OCI-LY7 (cell line): ENCODE measurements around the gene CMSS1. TPM values are rescaled to one million over a fixed set of nuclear protein-coding genes. Genes with fewer than 3 reads are reported as not detected.

Experiments used
- BruUV-seq: library from RNA; stranded (reverse); fragments of 400-500 nt; replicated peaks from 2 replicates; lab custom pipeline; 2021; lab: Mats Ljungman, UMichigan
- CTCF ChIA-PET: fragments of 300-600 bp; sonication (Branson Sonifier 250); formaldehyde crosslinking; loops from one replicate; lab custom pipeline; 2022; ENCODE audit warnings: antibody characterized with exemption; ENCODE audit not compliant: unreplicated experiment; lab: Charles Lee
- POLR2A ChIA-PET: fragments of 300-600 bp; sonication (Branson Sonifier 250); formaldehyde crosslinking; loops from one replicate; lab custom pipeline; 2022; ENCODE audit warnings: antibody characterized with exemption; lab: Charles Lee
- DNase-seq: peaks from one replicate; pipeline ENCODE4 v3.0.0-alpha.2; 2015; ENCODE audit warnings: low spot score
- H2AFZ ChIP-seq: fragments of 200-600 bp; sonication (generic), shearing (Covaris generic); 2 replicates; pipeline ENCODE4 v1.6.1; 2014; ENCODE audit warnings: mild to moderate bottlenecking, antibody characterized with exemption, low read length, moderate library complexity
- H3K27ac ChIP-seq: fragments of 200-600 bp; sonication (generic); 2 replicates; pipeline ENCODE4 v1.5.1; 2014; ENCODE audit warnings: mixed run types, low read depth, mild to moderate bottlenecking, moderate library complexity, low read length, inconsistent platforms; ENCODE audit not compliant: poor library complexity, severe bottlenecking
- H3K36me3 ChIP-seq: fragments of 200-600 bp; sonication (generic); 2 replicates; pipeline ENCODE4 v1.6.1; 2014; ENCODE audit warnings: mild to moderate bottlenecking, antibody characterized with exemption, low read length, moderate library complexity, mixed read lengths; ENCODE audit not compliant: insufficient read depth
- H3K4me1 ChIP-seq: fragments of 200-600 bp; sonication (generic); 2 replicates; pipeline ENCODE4 v1.5.1; 2014; ENCODE audit warnings: mild to moderate bottlenecking, low read length; ENCODE audit not compliant: insufficient read depth, poor library complexity, severe bottlenecking
- H3K4me2 ChIP-seq: fragments of 200-600 bp; sonication (generic); 2 replicates; pipeline ENCODE4 v1.6.1; 2014; ENCODE audit warnings: mild to moderate bottlenecking, low read length
- H3K4me3 ChIP-seq: fragments of 200-600 bp; sonication (generic); 2 replicates; pipeline ENCODE4 v1.5.1; 2014; ENCODE audit warnings: mild to moderate bottlenecking, low read depth, low read length; ENCODE audit not compliant: poor library complexity, severe bottlenecking
- H3K79me2 ChIP-seq: fragments of 200-600 bp; sonication (generic); 2 replicates; pipeline ENCODE4 v1.6.1; 2016; ENCODE audit warnings: low read depth, mild to moderate bottlenecking, low read length, moderate library complexity, mixed read lengths; ENCODE audit not compliant: insufficient read depth
- H3K9me2 ChIP-seq: fragments of 200-600 bp; sonication (generic); 2 replicates; pipeline ENCODE4 v1.6.1; 2016; ENCODE audit warnings: mild to moderate bottlenecking, low read length, mixed read lengths; ENCODE audit not compliant: insufficient read depth
- H3K9me3 ChIP-seq: fragments of 200-600 bp; sonication (generic); 2 replicates; pipeline ENCODE4 v1.6.1; 2014; ENCODE audit warnings: mild to moderate bottlenecking, mixed run types, low read length, mixed read lengths
- H4K20me1 ChIP-seq: fragments of 200-600 bp; sonication (generic); 2 replicates; pipeline ENCODE4 v1.6.1; 2014; ENCODE audit warnings: mild to moderate bottlenecking, antibody characterized with exemption, low read length, moderate library complexity, mixed read lengths; ENCODE audit not compliant: insufficient read depth
- CTCF ChIP-seq: fragments of 200-600 bp; sonication (generic); conservative IDR thresholded peaks from 2 replicates; pipeline ENCODE4 v1.5.1; 2014; ENCODE audit warnings: mild to moderate bottlenecking, antibody characterized with exemption, low read length, moderate library complexity, mixed read lengths
- EZH2phosphoT487 ChIP-seq: fragments of 200-600 bp; sonication (generic); IDR thresholded peaks from 2 replicates; pipeline ENCODE4 v1.6.1; 2018; ENCODE audit warnings: low read depth, borderline replicate concordance, mild to moderate bottlenecking, mixed run types, antibody characterized with exemption, low read length, moderate library complexity, mixed read lengths
- intact Hi-C: fragments of 100-400 bp; cut with micrococcal nuclease; formaldehyde crosslinking; loops from one replicate; pipeline ENCODE4 v1.10.0; 2022; ENCODE audit not compliant: unreplicated experiment
- total RNA-seq, 2 experiments: library from RNA; depleted of rRNA in 1 of 2; stranded (reverse); fragments of >200 nt in 1 of 2; shearing (Covaris generic) in 1 of 2; gene quantifications; 2 replicates each; pipeline ENCODE4 v1.2.3, GENCODE V29; 2014 to 2022

The CMSS1 gene
- total RNA-seq, 2 experiments from 2014 or later = 25.7 to 46.6 TPM

- Histone ChIP-seq H3K9me2 (no peaks in the 10 kb centered on the region), H3K4me3 (no peak overlapping the region), H3K36me3 (peaks cover 8% of the 10 kb centered on the region), H3K27ac (no peak overlapping the region), H3K79me2 (no peaks in the 10 kb centered on the region), H3K9me3 (no peaks in the 10 kb centered on the region), H2AFZ (no peak overlapping the region), H3K4me2 (no peak overlapping the region), H4K20me1 (no peaks in the 10 kb centered on the region), H3K4me1 (no peaks in the 10 kb centered on the region)
- POLR2A ChIA-PET = interaction anchor here (1.2 to 1.9 kb wide), 2 partner anchors 24 to 154 kb away, joined by 4 read pairs; no protein-coding TSS in a partner anchor
- CTCF ChIA-PET = no interaction called here
- BruUV-seq = no TSS peak
- no peak for TF ChIP-seq CTCF
- no peak for DNase-seq
- intact Hi-C loops = no loop called here
These were observed 352.8 kb downstream of the CMSS1 start for GRCh38 chr3:100170486-100170885.

GRCh38 chr3:100171211-100171914, 353.7 kb downstream of the CMSS1 start:
- intact Hi-C loops = no loop called here
- POLR2A ChIA-PET = interaction anchor here (0.6 kb wide), 1 partner anchor 176 kb away, joined by 3 read pairs; no protein-coding TSS in a partner anchor
- no peak overlapping the region for H3K4me3 ChIP-seq

More at GRCh38 chr3:100171211-100171914, 353.7 kb downstream of the CMSS1 start:
- Histone ChIP-seq H3K27ac (no peak overlapping the region), H3K9me3 (no peaks in the 10 kb centered on the region), H3K4me1 (no peaks in the 10 kb centered on the region), H3K36me3 (peaks cover 17% of the 10 kb centered on the region), H4K20me1 (no peaks in the 10 kb centered on the region), H3K9me2 (no peaks in the 10 kb centered on the region), H2AFZ (no peak overlapping the region), H3K4me2 (no peak overlapping the region), H3K79me2 (no peaks in the 10 kb centered on the region)
- BruUV-seq = no TSS peak
- CTCF ChIA-PET = no interaction called here
- no peak for TF ChIP-seq CTCF
- no peak for TF ChIP-seq EZH2phosphoT487
- DNase-seq = no peak
